Stimulated activated CD8-positive, alpha-beta memory T cell treated with anti-CD3 and anti-CD28 coated beads, Interleukin-15, amount 100 ng/mL, for 1 hour (primary cell): ENCODE data around the gene TXNRD3.
"Not testable (repeated sequence)": the region's sequence is repeated elsewhere in the genome, so short reads cannot be mapped to it uniquely, and the experiment has no call there.

Experiments used
- DNase-seq: peaks from one replicate; pipeline ENCODE4 v3.0.0-alpha.2; 2020; ENCODE audit warnings: low read depth

TXNRD3 gene

GRCh38 chr3:126646674-126647073 lies 8.2 kb downstream of the TXNRD3 start:
- no peak for DNase-seq

GRCh38 chr3:126644615-126645014 lies 10.3 kb downstream of the TXNRD3 start:
- no peak for DNase-seq

GRCh38 chr3:126638790-126639189 lies 16.1 kb downstream of the TXNRD3 start:
- no peak for DNase-seq

- DNase-seq = no peak
These were observed 18.5 kb downstream of the TXNRD3 start for GRCh38 chr3:126636436-126636835.

GRCh38 chr3:126634803-126635202 lies 20.1 kb downstream of the TXNRD3 start:
- DNase-seq = no peak

GRCh38 chr3:126630020-126630419 lies 24.9 kb downstream of the TXNRD3 start:
- DNase-seq = no peak

- not testable (repeated sequence) for DNase-seq
These were observed 29.2 kb downstream of the TXNRD3 start for GRCh38 chr3:126625735-126626134.

- no peak for DNase-seq
These were observed 32.2 kb downstream of the TXNRD3 start for GRCh38 chr3:126622694-126623093.

GRCh38 chr3:126621627-126622345 lies 33.1 kb downstream of the TXNRD3 start:
- DNase-seq = no peak

GRCh38 chr3:126621171-126621570 lies 33.8 kb downstream of the TXNRD3 start:
- DNase-seq = no peak

GRCh38 chr3:126620738-126621137 lies 34.2 kb downstream of the TXNRD3 start:
- no peak for DNase-seq

- DNase-seq = no peak
These were observed 36.2 kb downstream of the TXNRD3 start for GRCh38 chr3:126618760-126619159.

- no peak for DNase-seq
These were observed 36.9 kb downstream of the TXNRD3 start for GRCh38 chr3:126618021-126618420.

- no peak for DNase-seq
These were observed 37.4 kb downstream of the TXNRD3 start for GRCh38 chr3:126617571-126617970.

GRCh38 chr3:126616931-126617330 lies 38.0 kb downstream of the TXNRD3 start:
- DNase-seq = no peak

- no peak for DNase-seq
These were observed 41.3 kb downstream of the TXNRD3 start for GRCh38 chr3:126613479-126614188.

GRCh38 chr3:126612479-126613205 lies 42.3 kb downstream of the TXNRD3 start:
- DNase-seq = no peak

GRCh38 chr3:126609909-126610308 lies 45.0 kb downstream of the TXNRD3 start:
- DNase-seq = no peak

GRCh38 chr3:126607214-126607908 lies 47.6 kb downstream of the TXNRD3 start:
- no peak for DNase-seq

GRCh38 chr3:126606001-126606400 lies 48.9 kb downstream of the TXNRD3 start:
- no peak for DNase-seq

- no peak for DNase-seq
These were observed 50.2 kb downstream of the TXNRD3 start for GRCh38 chr3:126604691-126605090.

- DNase-seq = no peak
These were observed 55.8 kb downstream of the TXNRD3 start for GRCh38 chr3:126599101-126599500.
